Measurements from ENCODE around the gene RIC3. TPM values are rescaled to one million over a fixed set of nuclear protein-coding genes. Genes with fewer than 3 reads are reported as not detected.

Gene RIC3
- total and polyA plus RNA-seq, 2 donors (not counting 3 experiments of a cell fraction or from before 2014, with no cell fraction given): not detected

- Histone ChIP-seq H2AFZ (ENCODE audit: low read depth, low read length) (no peak overlapping the region), H3K9me3 (replicated peaks; ENCODE audit: control insufficient read depth, insufficient read depth, low read length) (no peaks in the 10 kb centered on the region), H3K4me1 (ENCODE audit: control insufficient read depth, extremely low read depth, insufficient read depth, low read length) (peaks cover 6% of the 10 kb centered on the region), H3K9me1 (replicated peaks; ENCODE audit: control insufficient read depth, extremely low read depth, insufficient read depth, low read length) (no peaks in the 10 kb centered on the region), H3K4me2 (ENCODE audit: insufficient read depth, low read length) (no peak overlapping the region), H3K36me3 (ENCODE audit: control insufficient read depth in 2 of 2, extremely low read depth in 1 of 2, insufficient read depth in 2 of 2, low read length in 2 of 2) (no peaks in the 10 kb centered on the region), H3K27ac (ENCODE audit: insufficient read depth, low read depth, low read length) (no peak overlapping the region), H3K79me2 (ENCODE audit: control insufficient read depth, insufficient read depth, low read length) (no peaks in the 10 kb centered on the region), H3K9ac (replicated peaks; ENCODE audit: extremely low read depth, insufficient read depth, low read length) (no peak overlapping the region), H4K20me1 (replicated peaks; ENCODE audit: control insufficient read depth, extremely low read depth, insufficient read depth, low read length) (no peaks in the 10 kb centered on the region), H3K4me3 (replicated peaks in 1 of 3; ENCODE audit: insufficient read depth in 1 of 3, low read depth in 1 of 3, low read length in 3 of 3) (no peak overlapping the region), H3K27me3 (ENCODE audit: control insufficient read depth in 2 of 2, insufficient read depth in 2 of 2, low read length in 2 of 2) (peaks cover 2 to 5% of the 10 kb centered on the region in 2 experiments)
- DNase-seq (ENCODE audit: low read depth, low spot score): no peak
- TF ChIP-seq JUN (IDR thresholded peaks at IDR 0.05; ENCODE audit: borderline replicate concordance, insufficient read depth, insufficient read length, low read depth) (no peak), EZH2 (IDR thresholded peaks at IDR 0.05; ENCODE audit: borderline replicate concordance, low read depth, low read length, severe bottlenecking) (no peak)
- intact Hi-C loops (cut with micrococcal nuclease): no loop called here
- CTCF ChIA-PET: no interaction called here
- no peak for FAIRE-seq
- dilution Hi-C loops (cut with MboI; ENCODE audit: extremely low pct_ligation_motif_present, low sequenced_read_pairs): no loop called here
- POLR2A ChIA-PET: no interaction called here
- no TSS peak for BruUV-seq (replicated peaks)
These were observed 84.5 kb downstream of the RIC3 start for GRCh38 chr11:8084352-8084751.

- no peaks in the 10 kb centered on the region for H3K9me1 ChIP-seq (replicated peaks; ENCODE audit: control insufficient read depth, extremely low read depth, insufficient read depth, low read length)
- POLR2A ChIA-PET: no interaction called here
- no peaks in the 10 kb centered on the region for H4K20me1 ChIP-seq (replicated peaks; ENCODE audit: control insufficient read depth, extremely low read depth, insufficient read depth, low read length)
- no peak overlapping the region for H3K9ac ChIP-seq (replicated peaks; ENCODE audit: extremely low read depth, insufficient read depth, low read length)
- no peaks in the 10 kb centered on the region for H3K9me3 ChIP-seq (replicated peaks; ENCODE audit: control insufficient read depth, insufficient read depth, low read length)
- CTCF ChIA-PET: no interaction called here
- H3K79me2 ChIP-seq (ENCODE audit: control insufficient read depth, insufficient read depth, low read length): no peaks in the 10 kb centered on the region
- no peak overlapping the region for H2AFZ ChIP-seq (ENCODE audit: low read depth, low read length)
- H3K27ac ChIP-seq (ENCODE audit: insufficient read depth, low read depth, low read length): no peak overlapping the region
- no peak for TF ChIP-seq GATA2 (IDR thresholded peaks at IDR 0.05; ENCODE audit: insufficient read depth, insufficient read length, low read depth, low read length)
- TF ChIP-seq JUN (IDR thresholded peaks at IDR 0.05; ENCODE audit: borderline replicate concordance, insufficient read depth, insufficient read length, low read depth): no peak
- TF ChIP-seq CTCF (IDR thresholded peaks at IDR 0.05; ENCODE audit: extremely low read depth in 1 of 2, insufficient read depth in 1 of 2, low read depth in 1 of 2, low read length in 2 of 2): no peak
- TF ChIP-seq POLR2A (IDR thresholded peaks at IDR 0.05; ENCODE audit: low read depth, low read length): no peak
- TF ChIP-seq MYC (IDR thresholded peaks at IDR 0.05; ENCODE audit: low read depth, low read length): no peak
- no peak for TF ChIP-seq EZH2 (IDR thresholded peaks at IDR 0.05; ENCODE audit: borderline replicate concordance, low read depth, low read length, severe bottlenecking)
- H3K4me1 ChIP-seq (ENCODE audit: control insufficient read depth, extremely low read depth, insufficient read depth, low read length): peaks cover 6% of the 10 kb centered on the region
- DNase-seq (ENCODE audit: low read depth, low spot score) (no peak), FAIRE-seq (no peak)
- peaks cover 2 to 5% of the 10 kb centered on the region in 2 experiments for H3K27me3 ChIP-seq (ENCODE audit: control insufficient read depth in 2 of 2, insufficient read depth in 2 of 2, low read length in 2 of 2)
- intact Hi-C loops (cut with micrococcal nuclease) (no loop called here), dilution Hi-C loops (cut with MboI; ENCODE audit: extremely low pct_ligation_motif_present, low sequenced_read_pairs) (no loop called here)
- no peaks in the 10 kb centered on the region for H3K36me3 ChIP-seq (ENCODE audit: control insufficient read depth in 2 of 2, extremely low read depth in 1 of 2, insufficient read depth in 2 of 2, low read length in 2 of 2)
- H3K4me2 ChIP-seq (ENCODE audit: insufficient read depth, low read length): no peak overlapping the region
- BruUV-seq (replicated peaks): no TSS peak
- H3K4me3 ChIP-seq (replicated peaks in 1 of 3; ENCODE audit: insufficient read depth in 1 of 3, low read depth in 1 of 3, low read length in 3 of 3): no peak overlapping the region
These were observed 84.9 kb downstream of the RIC3 start for GRCh38 chr11:8083871-8084281.
